CD4-positive, alpha-beta T cell treated with Interferon alpha-2 for 1 hour (primary cell): ENCODE data around the gene LAMTOR5.
"Not testable (repeated sequence)": the region's sequence is repeated elsewhere in the genome, so short reads cannot be mapped to it uniquely, and the experiment has no call there.

Source experiments
- DNase-seq, 2 donors: peaks; one replicate each; pipeline ENCODE4 v3.0.0-alpha.2; 2020 to 2022

LAMTOR5 gene

DNA sequence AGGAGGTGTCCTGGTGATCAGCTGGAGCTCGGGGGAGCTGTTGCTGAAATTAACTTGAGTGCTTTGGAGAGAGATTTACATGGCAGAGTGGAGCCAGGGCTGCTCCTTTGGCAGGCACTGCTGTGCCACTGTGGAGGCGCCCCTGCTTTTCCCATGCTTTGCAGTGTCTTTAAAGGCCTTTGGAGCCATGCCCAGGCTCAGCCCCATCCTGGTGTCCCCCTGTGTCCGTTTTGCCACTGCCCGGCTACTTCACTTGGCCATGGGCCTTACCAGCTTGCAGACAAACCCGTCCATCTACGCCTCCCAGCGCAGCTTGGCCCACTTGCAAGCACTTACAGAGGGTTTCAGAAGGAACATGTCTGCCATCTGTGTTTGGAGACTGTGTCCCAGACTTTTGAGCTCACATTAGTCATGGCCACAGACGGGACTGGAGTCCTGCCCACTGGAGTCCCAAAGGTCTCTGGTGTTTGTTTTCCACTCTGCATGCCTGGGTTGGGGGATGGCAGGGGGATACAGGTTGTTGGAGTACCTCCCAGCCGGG, 18.2 kb upstream of the LAMTOR5 start:
- DNase-seq, result no peak

DNA sequence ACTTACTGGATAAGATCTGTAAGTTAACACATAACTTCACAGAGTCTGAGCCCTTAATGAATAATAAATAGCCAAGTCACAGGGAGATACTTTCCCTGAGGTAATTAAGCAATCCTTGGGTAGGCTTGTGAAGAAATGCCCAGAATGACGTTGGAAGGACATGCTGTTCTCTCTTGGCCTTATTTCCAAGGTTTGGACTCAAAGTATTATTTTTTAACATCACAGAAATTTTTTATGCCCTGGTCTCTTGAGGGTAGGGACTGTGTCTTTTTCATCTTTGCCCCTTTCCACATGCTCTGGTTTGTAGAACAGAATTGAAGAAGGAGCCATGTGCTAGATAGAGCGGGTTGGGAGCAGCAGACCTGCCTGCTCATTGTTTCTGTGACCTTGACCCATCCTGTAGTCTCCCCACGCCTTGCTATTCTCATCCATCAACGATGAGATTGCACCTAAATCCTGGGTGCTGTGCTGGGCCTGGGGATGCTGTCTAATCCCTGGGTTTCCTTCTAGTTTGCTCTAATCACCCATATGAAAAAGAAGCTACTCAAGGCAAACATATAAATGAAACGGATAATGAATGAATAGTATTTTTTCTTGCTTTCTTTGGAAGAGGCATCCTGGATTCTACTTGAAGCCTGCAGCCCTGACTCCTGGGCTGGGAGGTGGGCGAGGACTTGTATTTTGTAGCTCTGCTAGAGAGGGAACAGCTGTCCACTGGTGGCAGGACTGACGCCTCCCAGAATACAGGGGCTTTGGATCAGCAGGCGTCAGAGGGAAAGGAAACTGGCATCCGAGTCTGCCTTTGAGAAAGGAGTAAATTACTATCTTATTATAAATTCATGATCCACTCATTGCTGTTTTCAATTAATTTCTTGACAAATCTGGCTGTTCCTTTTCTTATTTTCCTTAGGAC, 17.5 kb upstream of the LAMTOR5 start:
- DNase-seq, result no peak

DNA sequence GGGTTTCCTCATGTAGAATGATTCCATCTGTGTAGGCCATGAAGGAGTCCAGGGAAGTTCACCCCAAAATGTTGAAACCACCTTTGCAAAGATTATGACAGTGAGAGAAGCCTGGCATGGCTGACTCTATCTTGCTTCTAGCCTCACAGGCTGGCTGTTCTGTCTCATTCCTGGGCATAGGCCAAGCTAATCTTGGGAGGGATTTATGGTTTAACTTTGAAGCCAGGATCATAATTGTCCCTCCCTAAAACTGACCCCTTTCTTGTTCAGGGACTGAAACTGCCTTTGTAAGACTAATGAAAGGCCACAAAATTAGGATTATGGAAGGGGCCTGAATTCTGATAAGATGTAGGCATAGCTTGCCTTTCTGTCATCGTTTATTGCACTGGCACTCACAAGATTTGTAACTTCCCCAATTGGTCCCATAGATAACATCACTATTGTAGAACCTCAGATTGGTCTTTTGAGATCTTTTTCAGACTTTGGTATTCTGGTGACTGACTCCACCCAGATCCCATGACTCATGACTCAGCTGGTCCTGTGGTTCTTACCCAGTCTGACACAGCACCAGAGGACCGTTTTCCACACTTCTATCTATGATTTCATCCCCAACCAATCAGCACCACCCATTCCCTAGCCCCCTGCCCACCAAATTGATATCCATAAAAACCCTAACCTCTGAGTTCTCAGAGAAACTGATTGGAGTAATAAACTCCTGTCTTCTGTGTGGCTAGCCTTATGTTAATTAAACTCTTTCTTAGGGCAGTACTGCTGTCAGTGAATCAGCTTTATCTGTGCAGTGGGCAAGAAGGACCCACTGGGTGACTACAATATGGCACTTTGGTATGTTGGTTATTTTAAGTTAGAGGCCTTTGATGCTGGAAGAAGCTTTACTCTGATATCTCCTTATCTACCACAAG, 13.6 kb upstream of the LAMTOR5 start:
- DNase-seq, result peak in 1 of 2 donors; percentile 34

DNA sequence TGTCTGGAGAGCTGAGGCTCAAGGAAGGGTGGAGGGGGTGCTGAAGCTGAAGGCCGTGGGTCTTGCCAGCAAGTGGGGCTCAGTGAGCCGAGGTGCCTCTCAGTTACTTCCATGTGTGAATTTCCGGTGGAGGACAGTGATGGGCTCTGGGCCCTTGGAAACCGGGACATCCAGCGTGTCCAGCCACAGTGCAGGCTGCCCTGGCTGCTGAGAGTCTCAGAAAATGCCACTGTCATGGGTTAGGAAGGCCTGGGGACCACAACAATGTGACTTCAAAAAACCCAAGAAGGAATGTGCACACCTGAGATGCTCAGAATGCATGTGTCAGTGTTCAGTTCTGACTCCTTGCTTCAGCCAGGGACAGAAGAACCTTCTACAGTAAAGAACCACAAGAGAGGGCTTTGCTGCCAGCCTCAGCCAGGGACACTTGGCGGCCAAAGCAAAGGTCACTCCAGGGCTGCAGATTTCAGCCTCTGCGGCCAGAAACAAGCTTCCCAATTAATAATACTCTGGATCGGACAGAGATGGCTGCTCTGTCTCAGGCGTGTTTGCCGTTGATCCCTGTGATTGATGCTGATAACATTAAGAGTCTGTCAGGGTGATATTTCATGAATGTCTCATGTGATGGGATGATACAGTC, 12.6 kb upstream of the LAMTOR5 start:
- no peak for DNase-seq

- DNase-seq, result no peak
These were observed 11.2 kb upstream of the LAMTOR5 start for GRCh38 chr1:110418729-110419128.

GRCh38 chr1:110413045-110413444, 5.6 kb upstream of the LAMTOR5 start:
- DNase-seq, result not testable (repeated sequence)

- DNase-seq, result peak; percentile 68 to 72
These were observed 5.1 kb upstream of the LAMTOR5 start for GRCh38 chr1:110412576-110412975.

- no peak for DNase-seq
These were observed 3.8 kb upstream of the LAMTOR5 start for GRCh38 chr1:110411173-110411735.

GRCh38 chr1:110409316-110409715, 1.8 kb upstream of the LAMTOR5 start:
- no peak for DNase-seq

- no peak for DNase-seq
These were observed 994 bp upstream of the LAMTOR5 start for GRCh38 chr1:110408488-110408887.

DNA sequence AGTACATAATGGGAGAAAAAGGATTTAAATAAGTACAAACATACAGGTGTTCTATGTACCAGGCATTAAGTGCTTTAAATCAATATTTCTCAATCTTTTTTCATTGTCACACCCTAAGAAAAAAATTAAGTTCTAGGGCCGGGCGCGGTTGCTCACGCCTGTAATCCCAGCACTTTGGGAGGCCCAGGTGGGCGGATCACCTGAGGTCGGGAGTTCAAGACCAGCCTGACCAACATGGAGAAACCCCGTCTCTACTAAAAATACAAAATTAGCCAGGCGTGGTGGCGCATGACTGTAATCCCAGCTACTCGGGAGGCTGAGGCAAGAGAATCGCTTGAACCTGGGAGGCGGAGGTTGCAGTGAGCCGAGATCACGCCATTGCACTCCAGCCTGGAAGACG, 1.1 kb downstream of the LAMTOR5 start:
- DNase-seq, result not testable (repeated sequence)

DNA sequence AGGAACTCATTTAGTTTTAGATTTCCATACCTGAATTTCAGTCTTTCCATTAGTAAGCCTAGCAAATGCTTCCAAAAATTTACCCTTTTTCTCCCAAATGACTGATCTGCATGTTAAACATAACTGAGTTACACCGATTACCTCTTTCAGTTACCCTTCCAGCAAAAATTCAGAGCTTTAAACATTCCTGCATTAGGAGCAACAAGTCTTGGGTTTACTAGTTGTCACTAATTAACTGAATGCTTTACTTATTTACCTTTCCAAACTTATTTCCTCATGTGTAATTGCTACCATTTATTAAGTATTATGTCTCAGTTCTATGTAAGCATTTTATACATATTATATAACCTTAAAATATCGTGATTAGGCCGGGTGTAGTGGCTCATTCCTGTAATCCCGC, 3.1 kb downstream of the LAMTOR5 start:
- no peak for DNase-seq

GRCh38 chr1:110403805-110404204, 3.7 kb downstream of the LAMTOR5 start:
- DNase-seq, result no peak

GRCh38 chr1:110396259-110396958, 11.1 kb downstream of the LAMTOR5 start:
- not testable (repeated sequence) for DNase-seq

GRCh38 chr1:110394493-110394820, 13.0 kb downstream of the LAMTOR5 start:
- DNase-seq, result no peak

DNA sequence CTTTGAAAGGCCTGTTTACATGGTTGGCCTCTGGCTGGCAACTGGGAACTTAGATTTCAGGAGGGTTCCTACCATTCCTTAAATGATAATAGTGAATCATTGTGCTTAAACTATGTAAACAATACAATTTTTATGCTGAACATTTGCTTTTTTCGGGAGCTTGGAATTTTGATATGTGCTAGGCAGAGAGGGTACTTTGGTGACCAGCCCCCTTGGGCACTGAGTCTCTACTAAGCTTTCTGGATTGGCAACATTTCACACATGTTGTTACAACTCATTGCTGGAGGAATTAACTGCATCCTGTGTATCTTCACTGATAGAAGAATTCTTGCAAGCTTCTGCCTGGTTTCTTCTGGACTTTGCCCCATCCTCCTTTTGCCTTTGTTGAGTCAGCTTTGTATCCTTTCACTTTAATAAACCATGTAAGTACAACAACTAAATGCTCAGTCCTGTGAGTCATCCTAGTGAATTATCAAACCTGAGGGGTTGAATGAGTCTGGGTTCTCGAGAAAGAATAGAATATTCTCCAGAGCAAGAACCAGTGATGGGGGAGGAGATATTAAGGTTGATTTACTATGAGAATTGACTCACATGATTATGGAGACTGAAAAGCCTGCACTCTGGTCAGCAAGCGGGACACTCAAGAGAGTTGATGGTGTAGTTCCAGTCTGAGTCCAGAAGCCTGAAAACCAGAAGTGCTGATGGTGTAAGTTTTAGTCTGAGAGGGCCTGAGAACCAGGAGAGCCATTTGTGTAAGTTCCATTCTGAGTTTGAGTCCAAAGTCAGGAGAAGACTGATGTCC, 13.6 kb downstream of the LAMTOR5 start:
- no peak for DNase-seq

DNA sequence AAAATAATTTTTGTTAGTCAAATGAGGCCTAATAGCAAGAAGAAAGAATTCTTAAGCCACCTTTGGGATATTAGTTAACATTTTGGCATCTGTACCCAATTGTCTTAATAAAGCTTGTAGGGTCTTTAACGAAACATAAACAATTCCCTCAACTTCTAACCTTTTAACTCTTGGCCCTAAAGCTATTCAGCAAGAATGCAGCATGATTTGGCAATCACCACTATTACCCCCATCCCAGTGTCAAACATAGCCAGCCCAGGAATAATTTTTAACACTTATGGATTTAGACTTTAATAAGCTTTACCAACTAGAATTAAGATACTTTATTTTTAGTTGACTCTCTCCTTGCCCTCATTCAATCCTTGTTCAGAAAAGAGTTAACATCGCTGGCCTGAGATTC, 14.2 kb downstream of the LAMTOR5 start:
- no peak for DNase-seq

DNA sequence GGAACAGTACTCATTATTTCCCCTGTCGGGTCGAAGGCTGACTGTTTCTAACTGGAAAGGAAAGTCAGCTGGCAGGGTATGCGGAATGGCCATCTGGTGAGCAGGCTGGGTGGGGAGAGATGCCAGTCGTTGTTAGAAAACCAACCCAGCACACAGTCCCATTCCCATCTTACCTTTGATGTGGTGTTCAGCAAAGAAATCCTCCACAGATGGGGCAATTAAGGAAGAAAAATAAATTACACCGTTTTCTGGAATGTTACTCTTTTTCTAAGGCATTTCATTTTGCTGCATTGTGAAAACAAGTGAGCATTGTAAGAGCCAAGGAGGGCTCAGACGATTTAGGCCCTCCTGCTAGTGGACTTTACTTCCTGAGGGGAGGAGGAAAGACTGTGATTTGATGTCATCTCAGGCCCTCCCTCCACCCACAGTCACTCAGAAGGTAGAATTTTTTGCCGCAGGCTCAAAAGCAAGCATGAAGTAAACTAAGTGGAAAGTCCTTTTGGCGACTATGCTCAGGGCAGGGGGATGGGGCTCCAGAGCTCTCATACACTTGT, 16.7 kb downstream of the LAMTOR5 start, which contains the start of gene SLC16A4:
SLC16A4 (minus strand) TSS at position 335 of the 554 bp plus-strand sequence. CDS start 1,703 bp downstream, outside the sequence.
- DNase-seq, result no peak

DNA sequence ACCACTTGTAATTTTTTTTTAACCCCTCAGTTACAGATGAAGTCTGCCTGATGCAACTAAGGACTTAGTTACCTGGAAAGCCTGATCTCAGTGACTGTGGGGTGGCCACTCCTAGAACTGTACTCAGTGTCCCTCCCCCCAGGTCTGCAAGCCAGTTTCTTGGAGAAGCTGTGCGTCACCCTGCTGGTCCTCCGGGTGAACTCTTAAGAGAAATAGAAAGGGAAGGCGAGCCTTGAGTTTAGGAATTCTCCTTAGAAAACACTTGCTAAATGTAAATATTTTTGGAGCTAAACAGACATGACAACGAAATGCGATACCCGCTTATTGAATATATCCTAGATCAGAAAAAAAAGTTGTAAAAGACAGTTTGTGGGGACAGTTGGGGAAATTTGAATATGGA, 17.4 kb downstream of the LAMTOR5 start:
- no peak for DNase-seq

- no peak for DNase-seq
These were observed 20.3 kb downstream of the LAMTOR5 start for GRCh38 chr1:110387048-110387754.
